RWPE2 (cell line): ENCODE measurements around the gene TMEM178B.

Source experiments
- ATAC-seq: fragments of 200-7000 bp; cut with Tn5 transposase; 3 replicates; pipeline ENCODE4 v1.9.1; 2021; ENCODE audit warnings: low read depth
- DNase-seq: peaks from one replicate; pipeline ENCODE4 v3.0.0-alpha.2; 2020; ENCODE audit warnings: low spot score
- H3K27ac ChIP-seq: fragments of 450-650 bp; 2 replicates; pipeline ENCODE4 v1.5.1; 2017; ENCODE audit warnings: mild to moderate bottlenecking; ENCODE audit not compliant: poor library complexity, severe bottlenecking
- H3K27me3 ChIP-seq: fragments of 250-450 bp; sonication (Bioruptor Pico); 2 replicates; pipeline ENCODE4 v1.5.1; 2021; ENCODE audit warnings: mild to moderate bottlenecking, moderate library complexity; ENCODE audit not compliant: insufficient read depth, poor library complexity, severe bottlenecking
- H3K36me3 ChIP-seq: fragments of 250-450 bp; sonication (Bioruptor Pico); 2 replicates; pipeline ENCODE4 v1.5.1; 2020; ENCODE audit warnings: low read depth, mild to moderate bottlenecking, moderate library complexity
- H3K4me1 ChIP-seq: fragments of 250-450 bp; sonication (Bioruptor Pico); 2 replicates; pipeline ENCODE4 v1.5.1; 2021; ENCODE audit warnings: mild to moderate bottlenecking, moderate library complexity; ENCODE audit not compliant: insufficient read depth, poor library complexity, severe bottlenecking
- H3K4me3 ChIP-seq: fragments of 250-450 bp; sonication (Bioruptor Pico); 2 replicates; pipeline ENCODE4 v1.5.1; 2021; ENCODE audit warnings: mild to moderate bottlenecking, moderate library complexity; ENCODE audit not compliant: severe bottlenecking
- H3K9me3 ChIP-seq: fragments of 250-450 bp; sonication (Bioruptor Pico); 2 replicates; pipeline ENCODE4 v1.5.1; 2021; ENCODE audit warnings: mild to moderate bottlenecking, moderate library complexity; ENCODE audit not compliant: severe bottlenecking
- TF ChIP-seq, protein P1 (sequence below): fragments of 450-650 bp; IDR thresholded peaks from one replicate; pipeline ENCODE4 v1.5.1; 2017; ENCODE audit warnings: mild to moderate bottlenecking, moderate library complexity; ENCODE audit not compliant: poor library complexity, severe bottlenecking

The TMEM178B gene

GRCh38 chr7:141203586-141203985 lies 129.7 kb downstream of the TMEM178B start:
- no peaks in the 10 kb centered on the region for H3K36me3 ChIP-seq
- TF ChIP-seq, protein P1, sequence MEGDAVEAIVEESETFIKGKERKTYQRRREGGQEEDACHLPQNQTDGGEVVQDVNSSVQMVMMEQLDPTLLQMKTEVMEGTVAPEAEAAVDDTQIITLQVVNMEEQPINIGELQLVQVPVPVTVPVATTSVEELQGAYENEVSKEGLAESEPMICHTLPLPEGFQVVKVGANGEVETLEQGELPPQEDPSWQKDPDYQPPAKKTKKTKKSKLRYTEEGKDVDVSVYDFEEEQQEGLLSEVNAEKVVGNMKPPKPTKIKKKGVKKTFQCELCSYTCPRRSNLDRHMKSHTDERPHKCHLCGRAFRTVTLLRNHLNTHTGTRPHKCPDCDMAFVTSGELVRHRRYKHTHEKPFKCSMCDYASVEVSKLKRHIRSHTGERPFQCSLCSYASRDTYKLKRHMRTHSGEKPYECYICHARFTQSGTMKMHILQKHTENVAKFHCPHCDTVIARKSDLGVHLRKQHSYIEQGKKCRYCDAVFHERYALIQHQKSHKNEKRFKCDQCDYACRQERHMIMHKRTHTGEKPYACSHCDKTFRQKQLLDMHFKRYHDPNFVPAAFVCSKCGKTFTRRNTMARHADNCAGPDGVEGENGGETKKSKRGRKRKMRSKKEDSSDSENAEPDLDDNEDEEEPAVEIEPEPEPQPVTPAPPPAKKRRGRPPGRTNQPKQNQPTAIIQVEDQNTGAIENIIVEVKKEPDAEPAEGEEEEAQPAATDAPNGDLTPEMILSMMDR: no peak
- no peak overlapping the region for H3K27ac ChIP-seq
- H3K4me3 ChIP-seq: no peak overlapping the region
- no peaks in the 10 kb centered on the region for H3K4me1 ChIP-seq
- H3K27me3 ChIP-seq: peaks cover 2% of the 10 kb centered on the region
- H3K9me3 ChIP-seq: no peaks in the 10 kb centered on the region
- no peak for DNase-seq
- no peak for ATAC-seq

GRCh38 chr7:141207661-141208060 lies 133.8 kb downstream of the TMEM178B start:
- no peak overlapping the region for H3K27ac ChIP-seq
- H3K9me3 ChIP-seq: no peaks in the 10 kb centered on the region
- no peak overlapping the region for H3K4me3 ChIP-seq
- TF ChIP-seq, protein P1: no peak
- ATAC-seq (no peak), DNase-seq (no peak)
- H3K27me3 ChIP-seq: no peaks in the 10 kb centered on the region
- no peaks in the 10 kb centered on the region for H3K4me1 ChIP-seq
- H3K36me3 ChIP-seq: no peaks in the 10 kb centered on the region

DNA sequence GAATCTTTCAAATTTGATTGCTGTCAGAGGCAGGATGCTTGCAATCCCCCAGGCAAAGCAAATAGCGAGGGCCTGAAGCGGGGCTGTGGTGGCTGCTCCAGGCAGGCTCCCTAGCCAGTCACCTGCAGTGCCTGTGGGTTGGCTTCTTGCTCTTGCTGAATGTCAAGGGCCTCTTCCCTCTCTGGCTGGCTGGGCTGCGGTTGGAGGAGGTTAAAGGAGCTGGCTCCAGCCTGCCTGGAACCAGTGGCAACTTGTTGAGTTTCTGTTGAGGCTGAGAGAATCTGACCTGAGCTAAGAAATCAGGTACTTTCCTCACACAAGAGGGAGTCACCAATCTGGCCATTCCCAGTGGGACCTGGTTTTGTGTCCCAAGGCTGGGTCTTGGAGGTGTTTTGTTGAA lies 134.7 kb downstream of the TMEM178B start:
- Histone ChIP-seq H3K36me3 (no peaks in the 10 kb centered on the region), H3K4me1 (no peaks in the 10 kb centered on the region), H3K27me3 (no peaks in the 10 kb centered on the region), H3K27ac (no peak overlapping the region), H3K9me3 (no peaks in the 10 kb centered on the region), H3K4me3 (no peak overlapping the region)
- TF ChIP-seq, protein P1: no peak
- no peak for DNase-seq
- ATAC-seq: no peak

GRCh38 chr7:141209454-141209853 lies 135.6 kb downstream of the TMEM178B start:
- H3K4me1 ChIP-seq: no peaks in the 10 kb centered on the region
- TF ChIP-seq, protein P1: no peak
- no peak overlapping the region for H3K27ac ChIP-seq
- H3K4me3 ChIP-seq: no peak overlapping the region
- ATAC-seq: 0 out of 3 replicates have a peak, but pooled peaks have one; percentile 25
- no peaks in the 10 kb centered on the region for H3K36me3 ChIP-seq
- DNase-seq: no peak
- H3K27me3 ChIP-seq: no peaks in the 10 kb centered on the region
- no peaks in the 10 kb centered on the region for H3K9me3 ChIP-seq

- Histone ChIP-seq H3K9me3 (no peaks in the 10 kb centered on the region), H3K27me3 (no peaks in the 10 kb centered on the region), H3K4me3 (no peak overlapping the region), H3K27ac (no peak overlapping the region), H3K4me1 (no peaks in the 10 kb centered on the region), H3K36me3 (no peaks in the 10 kb centered on the region)
- TF ChIP-seq, protein P1: no peak
- ATAC-seq: no peak
- DNase-seq: no peak
Measured at GRCh38 chr7:141210862-141211261, 137.0 kb downstream of the TMEM178B start.
